ENCODE data around the gene RNF7.
"Not testable (repeated sequence)": the region's sequence is repeated elsewhere in the genome, so short reads cannot be mapped to it uniquely, and the experiment has no call there.

GRCh38 chr3:141691471-141691870 is 46.6 kb upstream of the RNF7 start:
- TF ChIP-seq CTCF, POLR2A (IDR thresholded peaks at IDR 0.05): not testable (repeated sequence)
